Mesenchymal stem cell (in vitro differentiated cells and primary cell): ENCODE results near the gene CBL.
A peak's percentile ranks its signal among the peaks of the same experiment; 100 is the strongest.

Experiments used
- DNase-seq: peaks from one replicate; pipeline ENCODE4 v3.0.0-alpha.2; 2013
- H2AFZ ChIP-seq: one replicate; pipeline ENCODE4 v1.6.1; 2013; ENCODE audit warnings: low read depth, mild to moderate bottlenecking, control low read depth, inconsistent platforms, low read length, moderate library complexity
- H2AK5ac ChIP-seq: 2 replicates; pipeline ENCODE4 v1.6.1; 2013; ENCODE audit warnings: low read length, moderate library complexity, mild to moderate bottlenecking, inconsistent platforms; ENCODE audit not compliant: severe bottlenecking
- H2BK120ac ChIP-seq: one replicate; pipeline ENCODE4 v1.6.1; 2013; ENCODE audit warnings: low read depth, mild to moderate bottlenecking, inconsistent platforms, low read length, moderate library complexity
- H2BK12ac ChIP-seq, 2 experiments: one replicate each; pipeline ENCODE4 v1.6.1; 2013; ENCODE audit warnings: inconsistent platforms in 2 of 2, low read length in 2 of 2, mild to moderate bottlenecking in 2 of 2, moderate library complexity in 2 of 2, control low read depth in 1 of 2
- H2BK15ac ChIP-seq: one replicate; pipeline ENCODE4 v1.6.1; 2013; ENCODE audit warnings: mild to moderate bottlenecking, low read depth, inconsistent platforms; ENCODE audit not compliant: poor library complexity, severe bottlenecking
- H2BK5ac ChIP-seq: 2 replicates; pipeline ENCODE4 v1.6.1; 2013; ENCODE audit warnings: low read depth, mild to moderate bottlenecking, low read length, control low read depth, inconsistent platforms; ENCODE audit not compliant: poor library complexity, severe bottlenecking
- H3K14ac ChIP-seq, 2 experiments: one replicate each; pipeline ENCODE4 v1.6.1; 2013; ENCODE audit warnings: inconsistent platforms in 2 of 2, low read length in 2 of 2, control low read depth in 1 of 2, mild to moderate bottlenecking in 1 of 2, moderate library complexity in 1 of 2
- H3K18ac ChIP-seq, 2 experiments: one replicate each; pipeline ENCODE4 v1.6.1; 2013; ENCODE audit warnings: inconsistent platforms in 2 of 2, low read length in 2 of 2, control low read depth in 1 of 2, low read depth in 1 of 2, mild to moderate bottlenecking in 1 of 2
- H3K23ac ChIP-seq, 2 experiments: one replicate each; pipeline ENCODE4 v1.6.1; 2013; ENCODE audit warnings: inconsistent platforms in 2 of 2, low read length in 2 of 2, mild to moderate bottlenecking in 2 of 2, moderate library complexity in 2 of 2, control low read depth in 1 of 2
- H3K27ac ChIP-seq: 2 replicates; pipeline ENCODE4 v1.5.1; 2013; ENCODE audit warnings: mild to moderate bottlenecking, moderate library complexity, low read length, control low read depth, inconsistent platforms; ENCODE audit not compliant: poor library complexity, severe bottlenecking
- H3K27me3 ChIP-seq, 2 experiments: 2 replicates each; pipeline versions ENCODE4 v1.6.1 to v1.7.0; 2013; ENCODE audit warnings: low read length in 2 of 2, mild to moderate bottlenecking in 2 of 2, moderate library complexity in 2 of 2, control low read depth in 1 of 2, inconsistent platforms in 1 of 2; ENCODE audit not compliant: control insufficient read depth in 1 of 2, insufficient read depth in 1 of 2
- H3K36me3 ChIP-seq, 2 experiments: 2 replicates each; pipeline versions ENCODE4 v1.6.1 to v1.7.0; 2013; ENCODE audit warnings: low read length in 2 of 2, control low read depth in 1 of 2, inconsistent platforms in 1 of 2, low read depth in 1 of 2, mild to moderate bottlenecking in 1 of 2; ENCODE audit not compliant: insufficient read depth in 2 of 2, control insufficient read depth in 1 of 2
- H3K4ac ChIP-seq, 2 experiments: one replicate each; pipeline ENCODE4 v1.6.1; 2013; ENCODE audit warnings: inconsistent platforms in 2 of 2, low read length in 2 of 2, mild to moderate bottlenecking in 2 of 2, moderate library complexity in 2 of 2, control low read depth in 1 of 2, low read depth in 1 of 2
- H3K4me1 ChIP-seq: 2 replicates; pipeline ENCODE4 v1.6.1; 2013; ENCODE audit warnings: low read depth, low read length, control low read depth; ENCODE audit not compliant: control insufficient read depth, insufficient read depth
- H3K4me2 ChIP-seq: 2 replicates; pipeline ENCODE4 v1.6.1; 2013; ENCODE audit warnings: low read length, mild to moderate bottlenecking, inconsistent platforms; ENCODE audit not compliant: poor library complexity, severe bottlenecking
- H3K4me3 ChIP-seq, 2 experiments: 2 replicates each; pipeline versions ENCODE4 v1.5.1 to v1.7.0; 2013; ENCODE audit warnings: low read length in 2 of 2, mild to moderate bottlenecking in 2 of 2, control low read depth in 1 of 2, low read depth in 1 of 2; ENCODE audit not compliant: insufficient read depth in 1 of 2
- H3K79me1 ChIP-seq: replicated peaks from 2 replicates; pipeline ENCODE4 v1.6.1; 2013; ENCODE audit warnings: mild to moderate bottlenecking, control low read depth, low read length, inconsistent platforms; ENCODE audit not compliant: poor library complexity, severe bottlenecking
- H3K9ac ChIP-seq: 2 replicates; pipeline ENCODE4 v1.7.0; 2013; ENCODE audit warnings: mild to moderate bottlenecking, low read length, moderate library complexity
- H3K9me3 ChIP-seq: 2 replicates; pipeline ENCODE4 v1.7.0; 2013; ENCODE audit warnings: mild to moderate bottlenecking, low read length; ENCODE audit not compliant: control insufficient read depth
- H4K8ac ChIP-seq: one replicate; pipeline ENCODE4 v1.6.1; 2013; ENCODE audit warnings: inconsistent platforms, mild to moderate bottlenecking, low read length, moderate library complexity
- H4K91ac ChIP-seq: one replicate; pipeline ENCODE4 v1.6.1; 2013; ENCODE audit warnings: mild to moderate bottlenecking, low read length, inconsistent platforms
- WGBS: methylation state at CpG from one replicate; pipeline ENCODE4 v1.1.7; 2013; ENCODE audit warnings: mixed read lengths; 5-methylcytosine and 5-hydroxymethylcytosine counted together

The CBL gene

DNA sequence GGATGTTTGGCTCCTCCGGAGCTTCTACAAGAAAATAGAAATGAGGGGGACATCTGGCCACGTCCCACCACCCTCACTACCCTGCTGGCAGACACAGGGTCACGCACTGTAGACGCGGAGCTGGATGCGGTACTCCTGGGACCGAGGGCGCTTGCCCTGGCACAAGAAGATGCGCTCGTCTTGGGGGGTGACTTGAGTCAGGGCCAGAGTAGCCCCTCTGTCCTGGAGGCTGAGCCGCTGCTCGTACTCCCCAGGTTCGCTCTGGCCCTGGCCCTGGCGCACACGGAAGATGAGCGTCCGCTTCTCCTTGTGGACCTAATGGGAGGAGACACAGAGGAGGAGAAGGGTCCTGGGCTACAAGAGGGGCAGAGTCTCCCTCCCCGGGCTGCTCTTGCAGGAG is 108.6 kb downstream of the CBL start:
- peaks cover 17% of the 10 kb centered on the region for H3K79me1 ChIP-seq
- H3K36me3 ChIP-seq: peaks cover 7 to 45% of the 10 kb centered on the region in 2 experiments
- no peak overlapping the region for H3K27ac ChIP-seq
- H3K4ac ChIP-seq: no peak overlapping the region
- no peak overlapping the region for H2BK15ac ChIP-seq
- H2AK5ac ChIP-seq: no peak overlapping the region
- no peak overlapping the region for H3K14ac ChIP-seq
- peak overlapping the region; percentile 55 for H3K4me2 ChIP-seq
- no peak for DNase-seq
- no peak overlapping the region for H4K8ac ChIP-seq
- H3K18ac ChIP-seq: no peak overlapping the region
- no peak overlapping the region for H3K9ac ChIP-seq
- no peak overlapping the region for H3K4me3 ChIP-seq
- no peak overlapping the region for H2BK5ac ChIP-seq
- WGBS: 91% methylated on average over 18 of the region's 18 CpGs
- no peak overlapping the region for H3K23ac ChIP-seq
- H2BK12ac ChIP-seq: no peak overlapping the region
- H3K27me3 ChIP-seq: peaks cover 0 to 46% of the 10 kb centered on the region in 2 experiments
- H3K4me1 ChIP-seq: peaks cover 38% of the 10 kb centered on the region
- no peaks in the 10 kb centered on the region for H3K9me3 ChIP-seq
- no peak overlapping the region for H4K91ac ChIP-seq
- no peak overlapping the region for H2BK120ac ChIP-seq
- H2AFZ ChIP-seq: no peak overlapping the region

DNA sequence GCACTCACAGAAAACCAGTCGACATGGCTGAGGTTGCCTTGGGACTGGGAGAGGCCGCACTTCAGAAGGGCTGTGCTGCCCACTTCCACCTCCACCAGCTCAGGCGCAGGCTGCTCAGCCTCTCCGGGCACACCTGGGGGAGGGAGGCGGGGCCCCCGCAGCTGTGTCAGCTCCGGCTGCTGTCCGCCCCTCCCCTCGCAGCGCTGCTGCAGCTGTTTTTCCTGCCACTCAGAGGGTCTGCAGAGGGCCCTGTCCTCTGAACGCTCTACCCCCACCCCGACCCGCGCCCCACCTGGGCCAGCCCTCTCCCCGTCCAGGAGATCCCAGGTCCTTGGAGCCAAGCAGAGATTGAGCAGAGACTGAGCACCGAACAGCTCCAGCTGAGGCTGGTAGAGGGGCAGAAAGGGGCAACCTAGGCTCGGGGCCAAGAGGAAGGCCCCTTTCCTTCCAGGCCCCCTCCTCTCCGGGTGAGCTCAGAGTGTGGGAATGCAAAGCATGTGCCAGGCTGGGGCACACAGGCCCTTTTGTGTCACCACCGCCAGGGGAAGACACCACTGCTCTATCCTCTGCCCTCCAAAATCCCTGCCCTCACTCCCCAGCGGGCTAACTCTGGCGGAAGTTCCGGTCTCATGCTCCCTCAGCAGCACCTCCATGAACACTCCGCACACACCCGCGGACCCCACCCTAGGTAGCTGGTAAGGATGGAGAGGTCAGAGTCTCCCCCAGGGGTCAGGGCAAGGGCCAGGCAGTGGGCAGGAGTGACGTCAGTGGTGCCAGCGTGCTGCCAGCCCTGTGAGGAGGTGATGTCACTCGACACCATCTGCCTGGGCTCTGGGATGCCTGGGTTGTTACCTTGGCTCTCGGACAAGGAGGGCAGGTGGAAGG is 109.2 kb downstream of the CBL start:
- Histone ChIP-seq H2AK5ac (peak overlapping the region; percentile 23), H3K4me3 (peak overlapping the region; percentile 49 to 77), H3K27ac (no peak overlapping the region), H2AFZ (no peak overlapping the region), H3K36me3 (peaks cover 5 to 38% of the 10 kb centered on the region in 2 experiments), H2BK15ac (no peak overlapping the region), H2BK120ac (no peak overlapping the region), H3K14ac (peak overlapping the region in 1 of 2 experiments; percentile 61), H3K4me2 (peak overlapping the region; percentile 55), H3K9ac (no peak overlapping the region), H3K79me1 (peaks cover 17% of the 10 kb centered on the region), H2BK5ac (no peak overlapping the region), H3K4me1 (peaks cover 41% of the 10 kb centered on the region), H3K4ac (no peak overlapping the region), H3K18ac (peak overlapping the region in 1 of 2 experiments; percentile 41), H3K27me3 (peaks cover 0 to 47% of the 10 kb centered on the region in 2 experiments), H3K9me3 (no peaks in the 10 kb centered on the region), H4K8ac (peak overlapping the region; percentile 19), H4K91ac (peak overlapping the region; percentile 40), H3K23ac (peak overlapping the region in 1 of 2 experiments; percentile 46), H2BK12ac (peak overlapping the region in 1 of 2 experiments; percentile 57)
- WGBS: 27% methylated on average over 20 of the region's 29 CpGs
- peak; percentile 28 for DNase-seq

DNA sequence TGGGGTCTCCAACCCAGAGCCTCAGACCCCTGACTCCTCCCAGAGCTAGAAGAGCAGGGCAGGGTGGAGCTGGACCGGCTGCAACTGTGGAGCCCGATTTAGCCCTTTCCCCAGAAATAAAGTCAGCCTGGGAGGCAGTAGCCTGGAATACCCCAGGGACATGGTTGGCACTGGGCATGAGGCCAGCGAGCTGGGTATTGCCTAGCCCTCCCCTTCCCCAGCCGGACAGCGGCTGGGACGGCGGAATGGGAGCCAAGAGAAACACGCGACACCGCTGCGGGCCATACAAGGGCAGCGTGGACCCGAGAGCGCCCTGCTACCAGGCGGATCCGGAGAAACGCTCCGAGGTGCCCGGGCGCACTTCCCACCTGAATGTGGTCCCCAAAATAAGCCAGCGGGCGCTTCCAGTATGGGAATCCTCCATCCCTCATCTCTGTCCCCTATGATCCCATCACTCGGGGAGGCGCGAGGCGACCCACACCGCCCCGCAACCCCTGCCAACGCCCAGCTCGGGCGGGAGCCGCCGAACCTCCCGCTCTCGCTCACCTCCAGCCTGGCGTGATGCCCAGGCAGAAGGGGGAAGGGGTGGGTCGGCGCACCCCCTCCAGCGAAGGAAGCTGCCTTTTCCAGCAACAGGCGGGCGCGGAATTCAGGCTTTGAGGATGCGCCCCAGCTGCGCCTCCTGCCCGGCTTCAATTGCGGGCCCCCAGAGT is 110.0 kb downstream of the CBL start:
- Histone ChIP-seq H2BK120ac (no peak overlapping the region), H3K4me2 (peak overlapping the region; percentile 55), H3K23ac (peak overlapping the region in 1 of 2 experiments; percentile 79), H3K36me3 (peaks cover 1 to 30% of the 10 kb centered on the region in 2 experiments), H2BK12ac (peak overlapping the region in 1 of 2 experiments; percentile 0), H4K91ac (peak overlapping the region; percentile 40), H2BK5ac (no peak overlapping the region), H3K27me3 (peaks cover 0 to 50% of the 10 kb centered on the region in 2 experiments), H3K79me1 (peaks cover 17% of the 10 kb centered on the region), H2AK5ac (peak overlapping the region; percentile 23), H3K18ac (peak overlapping the region; percentile 30 to 38), H2AFZ (peak overlapping the region; percentile 7), H3K9ac (no peak overlapping the region), H3K4me1 (peaks cover 46% of the 10 kb centered on the region), H3K27ac (no peak overlapping the region), H4K8ac (peak overlapping the region; percentile 12), H3K4ac (no peak overlapping the region), H3K4me3 (peak overlapping the region; percentile 49 to 77), H2BK15ac (no peak overlapping the region), H3K9me3 (no peaks in the 10 kb centered on the region), H3K14ac (peak overlapping the region in 1 of 2 experiments; percentile 63)
- WGBS: 2% methylated on average over 46 of the region's 46 CpGs
- DNase-seq: peak; percentile 32
